T-helper 1 cell treated with Interleukin-12 subunit alpha and Interleukin-12 subunit beta and Interleukin-4 antibody, amounts not matched to agents 30 ng/mL and 1 ng/mL, for 36 hours (primary cell): Measurements from ENCODE around the gene ZIC5. TPM values are rescaled to one million over a fixed set of nuclear protein-coding genes. Genes with fewer than 3 reads are reported as not detected.
"Not testable (repeated sequence)": the region's sequence is repeated elsewhere in the genome, so short reads cannot be mapped to it uniquely, and the experiment has no call there.

Experiments
- intact Hi-C: fragments of 100-400 bp; cut with micrococcal nuclease; formaldehyde crosslinking; loops from one replicate; pipeline ENCODE4 v1.15.1; 2024
- total RNA-seq: library from RNA; stranded (reverse); gene quantifications from 2 replicates; pipeline ENCODE4 v1.2.3, GENCODE V29; 2022

Gene ZIC5
- total RNA-seq, 1 donor from 2014 or later = not detected

- intact Hi-C loops = not testable (repeated sequence)
Measured at GRCh38 chr13:99945515-99945914, 26.1 kb downstream of the ZIC5 start.

- intact Hi-C loops = no loop called here
Measured at GRCh38 chr13:99944606-99945005, 27.0 kb downstream of the ZIC5 start.

GRCh38 chr13:99944102-99944501, 27.5 kb downstream of the ZIC5 start:
- intact Hi-C loops = no loop called here

- intact Hi-C loops = no loop called here
Measured at GRCh38 chr13:99941911-99942310, 29.7 kb downstream of the ZIC5 start.

- intact Hi-C loops = no loop called here
Measured at GRCh38 chr13:99941086-99941485, 30.5 kb downstream of the ZIC5 start.

DNA sequence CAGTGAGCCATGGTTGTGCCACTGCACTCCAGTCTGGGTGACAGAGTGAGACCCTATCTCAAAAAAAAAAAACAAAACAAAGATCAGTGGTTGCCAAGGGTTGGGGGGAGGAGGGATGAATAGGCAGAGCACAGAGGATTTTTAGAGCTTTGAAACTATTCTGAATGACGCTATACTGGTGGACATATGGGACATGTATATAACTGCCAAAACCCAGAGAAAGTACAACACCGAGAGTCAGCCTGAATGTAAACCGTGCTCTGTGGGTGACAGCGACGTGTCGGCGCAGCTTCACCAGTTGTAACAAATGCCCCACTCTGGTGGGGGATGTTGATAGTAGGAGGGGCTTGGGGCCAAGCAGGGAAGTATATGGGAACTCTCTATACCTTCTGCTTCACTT, 32.9 kb downstream of the ZIC5 start:
- intact Hi-C loops = no loop called here

GRCh38 chr13:99935772-99936171, 35.8 kb downstream of the ZIC5 start:
- intact Hi-C loops = no loop called here

GRCh38 chr13:99932912-99933311, 38.7 kb downstream of the ZIC5 start:
- intact Hi-C loops = no loop called here

- intact Hi-C loops = no loop called here
Measured at GRCh38 chr13:99930925-99931324, 40.6 kb downstream of the ZIC5 start.

- intact Hi-C loops = no loop called here
Measured at GRCh38 chr13:99929866-99930265, 41.7 kb downstream of the ZIC5 start.

DNA sequence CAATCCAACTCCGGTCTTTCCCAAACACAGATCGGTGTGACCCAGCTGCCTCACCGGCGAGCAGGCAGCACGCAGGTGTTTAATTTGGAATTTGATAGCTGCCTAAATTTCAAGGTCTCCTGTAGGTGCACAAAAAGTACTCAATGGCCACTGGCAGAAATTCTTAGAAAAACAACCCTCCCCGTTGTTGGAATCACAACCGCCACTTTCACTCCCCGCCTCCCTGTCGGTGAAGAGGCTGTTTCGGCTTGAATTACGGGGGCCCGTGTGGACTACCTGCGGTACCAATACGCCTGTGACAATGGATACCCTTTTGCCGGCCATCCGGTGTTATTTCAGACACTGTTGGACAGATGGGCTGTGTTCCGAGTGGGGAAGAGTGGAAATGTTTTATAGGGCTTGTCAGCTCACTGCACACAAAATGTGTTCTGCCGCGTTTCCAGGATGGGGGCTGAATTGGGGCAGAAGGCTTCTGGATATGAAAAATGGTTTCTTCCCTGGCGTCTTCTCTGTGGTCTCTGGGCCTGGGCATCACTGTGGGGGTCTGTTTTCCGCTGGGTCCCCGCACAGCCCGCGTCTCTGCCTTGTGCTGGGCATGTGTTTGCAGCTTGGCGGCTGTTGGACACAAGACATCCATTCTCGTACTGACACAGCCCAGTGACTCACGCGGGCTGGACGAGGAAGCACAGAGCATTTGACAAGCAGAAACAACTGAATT, 45.4 kb downstream of the ZIC5 start:
- intact Hi-C loops = no loop called here

GRCh38 chr13:99923877-99924582, 47.5 kb downstream of the ZIC5 start:
- intact Hi-C loops = no loop called here

DNA sequence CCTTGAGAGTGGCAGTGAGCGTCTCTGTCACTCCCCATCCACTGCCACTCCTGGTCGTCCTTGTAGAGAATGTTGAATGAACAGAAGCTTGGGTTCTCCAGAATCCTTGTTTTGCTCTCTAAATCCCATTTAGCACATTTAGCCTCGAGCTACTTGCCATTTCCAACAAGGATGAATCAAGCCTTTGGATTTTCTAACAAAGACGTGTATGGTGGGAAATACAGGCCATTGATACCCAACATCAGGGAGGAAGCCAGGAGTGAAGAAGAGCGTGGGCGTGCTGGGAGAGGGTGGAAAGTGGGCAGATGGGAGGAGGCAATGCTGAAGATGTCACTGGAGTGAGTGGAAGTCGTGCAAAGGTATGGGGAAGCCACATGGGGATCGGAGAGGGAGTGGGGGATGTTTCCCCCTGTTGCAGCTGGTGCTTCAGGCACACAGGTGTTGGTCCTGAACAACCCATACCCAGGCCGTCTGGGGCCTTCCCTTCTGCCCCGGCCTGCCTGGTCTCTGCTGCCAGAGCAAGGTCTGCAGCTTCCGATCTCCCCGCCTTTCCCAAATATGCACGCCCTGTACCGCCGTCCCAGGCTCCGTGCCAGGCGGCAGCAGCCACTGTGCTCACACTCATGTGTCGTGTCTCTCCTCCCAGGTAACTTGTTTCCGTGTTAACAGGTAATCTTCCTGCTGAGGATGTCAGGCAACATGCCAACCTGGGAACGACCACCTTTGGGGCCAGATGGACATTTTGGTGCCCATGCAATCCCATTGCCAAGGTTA, 48.7 kb downstream of the ZIC5 start:
- intact Hi-C loops = no loop called here

GRCh38 chr13:99919132-99919531, 52.4 kb downstream of the ZIC5 start:
- intact Hi-C loops = loop anchor here (5.0 to 10.0 kb wide), 2 partner anchors 477 to 756 kb away; partner anchors contain the start of gene TMTC4

DNA sequence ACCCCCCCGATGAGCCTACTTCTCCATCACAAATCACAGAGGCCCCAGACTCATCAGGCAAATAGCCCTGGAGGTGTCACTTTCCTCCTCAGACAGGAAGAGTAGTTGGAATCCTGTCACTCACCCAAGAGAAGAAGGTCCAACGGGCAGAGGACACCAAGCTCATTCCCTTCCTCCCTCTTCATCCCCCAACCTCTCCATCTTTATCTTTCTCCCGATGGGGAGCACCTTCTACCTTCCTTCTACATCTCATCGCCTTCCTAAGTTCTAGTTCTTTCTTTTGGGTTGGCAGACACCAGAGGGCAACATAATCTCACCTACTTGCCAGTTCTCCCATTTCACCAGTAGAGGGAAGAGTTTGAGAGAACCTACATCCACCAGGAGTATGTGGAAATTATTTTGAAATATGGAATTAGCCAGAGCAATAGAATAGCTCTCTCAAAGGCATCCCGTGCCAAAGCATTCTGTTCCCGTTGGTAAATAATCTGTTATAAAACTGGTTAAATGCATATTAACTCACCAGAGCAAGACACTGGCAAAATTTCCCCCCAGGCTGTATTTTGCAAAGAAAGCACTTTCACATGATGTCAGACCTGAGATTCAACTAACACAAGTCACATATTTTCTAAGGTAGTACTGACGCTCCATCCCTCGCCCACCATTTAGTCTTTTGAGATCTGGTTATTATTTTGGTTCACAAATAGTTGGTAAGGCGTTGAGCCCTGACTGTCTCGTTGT, 55.0 kb downstream of the ZIC5 start:
- intact Hi-C loops = loop anchor here (1.0 to 10.0 kb wide), 5 partner anchors 260 to 758 kb away; partner anchors contain the start of gene TMTC4

DNA sequence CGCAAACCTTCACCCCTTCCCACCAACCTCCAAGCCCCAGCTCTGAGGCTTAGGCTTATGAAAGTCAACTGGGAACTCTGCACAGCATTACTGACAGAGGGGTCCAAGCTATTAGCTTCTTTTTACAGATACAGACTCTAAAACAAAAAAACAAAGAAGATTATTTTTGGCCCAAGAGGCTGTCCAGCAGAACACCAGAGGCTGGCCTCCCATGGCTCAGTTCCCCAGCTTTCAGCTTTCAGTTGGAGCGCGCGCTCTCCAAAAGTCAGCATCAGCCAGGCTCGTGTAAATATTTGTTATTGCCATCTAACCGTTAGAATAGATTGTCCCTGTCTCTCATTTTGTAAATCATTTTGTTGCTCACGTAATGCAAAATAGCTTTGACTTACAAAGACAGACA, 58.4 kb downstream of the ZIC5 start:
- intact Hi-C loops = loop anchor here (5.0 to 10.0 kb wide), 2 partner anchors 174 to 762 kb away; partner anchors contain the start of genes PCCA and TMTC4

Other genes with a start within 250 kb of the ZIC5 start
- 1.7 and 2.1 TPM in 2 replicates for gene ZIC2, start 10.0 kb upstream of the ZIC5 start, total RNA-seq
- 14.8 and 15.7 TPM in 2 replicates for gene PCCA, start 117.3 kb upstream of the ZIC5 start, total RNA-seq